HEK293 (cell line): ENCODE results near the gene MGMT.

Experiments
- CTCF ChIA-PET: fragments of 350-600 bp; formaldehyde crosslinking; extraction: SDS; loops from one replicate; lab custom pipeline; 2021; ENCODE audit warnings: antibody characterized with exemption; lab: Yijun Ruan, JAX
- POLR2A ChIA-PET: fragments of 300-600 bp; formaldehyde crosslinking; extraction: SDS; loops from one replicate; lab custom pipeline; 2020; ENCODE audit warnings: antibody characterized with exemption, inconsistent platforms; lab: Yijun Ruan, JAX
- H3K27ac ChIP-seq: fragments of 200-500 bp; sonication (Bioruptor generic); 2 replicates; pipeline ENCODE4 v1.5.1; 2014; ENCODE audit warnings: low read depth, low read length, control low read depth, inconsistent platforms; ENCODE audit errors: extremely low read depth
- H3K36me3 ChIP-seq, 2 experiments: fragments of 200-500 bp in 1 of 2; sonication (Bioruptor generic) in 1 of 2; 1 replicate in 1 of 2; 2 replicates in 1 of 2; pipeline ENCODE4 v1.5.1; 2014 to 2017; ENCODE audit warnings: inconsistent platforms in 2 of 2, low read length in 2 of 2; ENCODE audit not compliant: control insufficient read depth in 2 of 2, insufficient read depth in 1 of 2
- H3K4me1 ChIP-seq: fragments of 200-500 bp; sonication (Bioruptor generic); 2 replicates; pipeline ENCODE4 v1.5.1; 2014; ENCODE audit warnings: mild to moderate bottlenecking, low read length, inconsistent platforms; ENCODE audit not compliant: control insufficient read depth, insufficient read depth
- H3K4me3 ChIP-seq: 2 replicates; pipeline ENCODE4 v1.5.1; 2011; ENCODE audit warnings: low read depth, mild to moderate bottlenecking, control low read depth, low read length, moderate library complexity
- H3K9me3 ChIP-seq: fragments of 200-500 bp; sonication (Bioruptor generic); 2 replicates; pipeline ENCODE4 v1.5.1; 2014; ENCODE audit warnings: low read depth, low read length, inconsistent platforms; ENCODE audit not compliant: control insufficient read depth, insufficient read depth
- EGR2 ChIP-seq: fragments of 450-650 bp; formaldehyde crosslinking; IDR thresholded peaks from 2 replicates; pipeline ENCODE4 v1.5.1; 2016; ENCODE audit warnings: low read depth, missing biosample characterization, missing genetic modification characterization
- GLI2 ChIP-seq: fragments of 450-650 bp; formaldehyde crosslinking; IDR thresholded peaks from 2 replicates; pipeline ENCODE4; 2017; ENCODE audit warnings: missing biosample characterization, missing genetic modification characterization, low read depth, borderline replicate concordance
- OSR2 ChIP-seq: fragments of 450-650 bp; formaldehyde crosslinking; IDR thresholded peaks from 2 replicates; pipeline ENCODE4 v1.5.1; 2016; ENCODE audit warnings: missing biosample characterization, missing genetic modification characterization
- RBAK ChIP-seq: fragments of 450-650 bp; formaldehyde crosslinking; IDR thresholded peaks from 2 replicates; pipeline ENCODE4 v1.5.1; 2016; ENCODE audit warnings: missing biosample characterization, missing genetic modification characterization
- SP2 ChIP-seq: fragments of 450-650 bp; formaldehyde crosslinking; IDR thresholded peaks from 2 replicates; pipeline ENCODE4 v1.5.1; 2016; ENCODE audit warnings: missing biosample characterization, missing genetic modification characterization
- TRIM28 ChIP-seq: IDR thresholded peaks from 2 replicates; pipeline ENCODE4 v1.6.1; 2011; ENCODE audit warnings: low read length, control low read depth, borderline replicate concordance
- ZBTB20 ChIP-seq: fragments of 450-650 bp; formaldehyde crosslinking; IDR thresholded peaks from 2 replicates; pipeline ENCODE4 v1.5.1; 2016; ENCODE audit warnings: missing biosample characterization, missing genetic modification characterization
- ZNF394 ChIP-seq: fragments of 450-650 bp; formaldehyde crosslinking; IDR thresholded peaks from 2 replicates; pipeline ENCODE4 v1.5.1; 2016; ENCODE audit warnings: missing biosample characterization, missing genetic modification characterization, mild to moderate bottlenecking, moderate library complexity, borderline replicate concordance
- ZNF416 ChIP-seq: fragments of 450-650 bp; formaldehyde crosslinking; IDR thresholded peaks from 2 replicates; pipeline ENCODE4 v1.5.1; 2016; ENCODE audit warnings: missing biosample characterization, missing genetic modification characterization
- ZNF48 ChIP-seq: fragments of 450-650 bp; formaldehyde crosslinking; IDR thresholded peaks from 2 replicates; pipeline ENCODE4 v1.5.1; 2016; ENCODE audit warnings: missing biosample characterization, missing genetic modification characterization
- ZNF501 ChIP-seq: fragments of 450-650 bp; formaldehyde crosslinking; IDR thresholded peaks from 2 replicates; pipeline ENCODE4 v1.5.1; 2016; ENCODE audit warnings: missing biosample characterization, missing genetic modification characterization
- ZNF530 ChIP-seq: fragments of 450-650 bp; formaldehyde crosslinking; IDR thresholded peaks from 2 replicates; pipeline ENCODE4 v1.5.1; 2016; ENCODE audit warnings: low read depth, missing biosample characterization, missing genetic modification characterization
- ZNF544 ChIP-seq: fragments of 450-650 bp; formaldehyde crosslinking; IDR thresholded peaks from 2 replicates; pipeline ENCODE4 v1.5.0; 2017; ENCODE audit warnings: missing biosample characterization, missing genetic modification characterization
- ZNF623 ChIP-seq: fragments of 450-650 bp; formaldehyde crosslinking; IDR thresholded peaks from 2 replicates; pipeline ENCODE4 v1.5.1; 2016; ENCODE audit warnings: missing biosample characterization, missing genetic modification characterization
- ZNF830 ChIP-seq: fragments of 450-650 bp; IDR thresholded peaks from 2 replicates; pipeline ENCODE4 v1.5.0; 2018; ENCODE audit warnings: missing biosample characterization, missing genetic modification characterization, low read depth, mild to moderate bottlenecking, moderate library complexity
- ZSCAN30 ChIP-seq: fragments of 450-650 bp; IDR thresholded peaks from 2 replicates; pipeline ENCODE4 v1.5.1; 2018; ENCODE audit warnings: missing biosample characterization, mild to moderate bottlenecking, missing genetic modification characterization, moderate library complexity
- ZXDB ChIP-seq: fragments of 450-650 bp; formaldehyde crosslinking; IDR thresholded peaks from 2 replicates; pipeline ENCODE4 v1.5.1; 2016; ENCODE audit warnings: missing biosample characterization, missing genetic modification characterization
- TF ChIP-seq, protein P1 (sequence below): fragments of 450-650 bp; IDR thresholded peaks from 2 replicates; pipeline ENCODE4 v1.5.1; 2018; ENCODE audit warnings: missing biosample characterization, mild to moderate bottlenecking, missing genetic modification characterization
- TF ChIP-seq, protein P2 (sequence below): fragments of 450-650 bp; formaldehyde crosslinking; IDR thresholded peaks from 2 replicates; pipeline ENCODE4 v1.5.1; 2016; ENCODE audit warnings: missing biosample characterization, missing genetic modification characterization
- TF ChIP-seq, protein P3 (sequence below): fragments of 450-650 bp; formaldehyde crosslinking; IDR thresholded peaks from 2 replicates; pipeline ENCODE4 v1.5.1; 2016; ENCODE audit warnings: missing biosample characterization, missing genetic modification characterization, low read depth

The MGMT gene

DNA sequence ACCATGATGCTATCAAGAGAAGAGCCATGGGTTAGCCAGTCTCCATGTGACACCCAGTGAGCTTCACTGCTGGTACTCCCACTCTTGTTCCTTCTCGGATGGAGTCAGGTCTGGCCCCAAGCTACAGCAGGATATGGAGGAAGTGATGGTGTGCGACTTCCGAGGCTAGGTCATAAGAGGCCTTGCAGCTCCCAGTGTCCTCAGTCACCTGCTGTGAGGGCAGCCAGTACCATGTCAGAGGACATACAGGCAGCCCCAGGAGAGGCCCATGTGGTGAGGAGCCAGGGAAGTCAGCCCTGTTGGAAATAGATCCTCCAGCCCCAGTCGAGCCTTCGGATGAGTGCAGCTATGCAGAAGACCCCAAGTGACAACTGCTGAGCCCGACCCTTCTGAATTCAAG is 260.0 kb downstream of the MGMT start (continued):
- TF ChIP-seq, protein P1, sequence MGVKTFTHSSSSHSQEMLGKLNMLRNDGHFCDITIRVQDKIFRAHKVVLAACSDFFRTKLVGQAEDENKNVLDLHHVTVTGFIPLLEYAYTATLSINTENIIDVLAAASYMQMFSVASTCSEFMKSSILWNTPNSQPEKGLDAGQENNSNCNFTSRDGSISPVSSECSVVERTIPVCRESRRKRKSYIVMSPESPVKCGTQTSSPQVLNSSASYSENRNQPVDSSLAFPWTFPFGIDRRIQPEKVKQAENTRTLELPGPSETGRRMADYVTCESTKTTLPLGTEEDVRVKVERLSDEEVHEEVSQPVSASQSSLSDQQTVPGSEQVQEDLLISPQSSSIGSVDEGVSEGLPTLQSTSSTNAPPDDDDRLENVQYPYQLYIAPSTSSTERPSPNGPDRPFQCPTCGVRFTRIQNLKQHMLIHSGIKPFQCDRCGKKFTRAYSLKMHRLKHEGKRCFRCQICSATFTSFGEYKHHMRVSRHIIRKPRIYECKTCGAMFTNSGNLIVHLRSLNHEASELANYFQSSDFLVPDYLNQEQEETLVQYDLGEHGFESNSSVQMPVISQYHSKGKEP (tag by site-specific recombination) = no peak
- TF ChIP-seq, all 188 proteins: peak for 0

DNA sequence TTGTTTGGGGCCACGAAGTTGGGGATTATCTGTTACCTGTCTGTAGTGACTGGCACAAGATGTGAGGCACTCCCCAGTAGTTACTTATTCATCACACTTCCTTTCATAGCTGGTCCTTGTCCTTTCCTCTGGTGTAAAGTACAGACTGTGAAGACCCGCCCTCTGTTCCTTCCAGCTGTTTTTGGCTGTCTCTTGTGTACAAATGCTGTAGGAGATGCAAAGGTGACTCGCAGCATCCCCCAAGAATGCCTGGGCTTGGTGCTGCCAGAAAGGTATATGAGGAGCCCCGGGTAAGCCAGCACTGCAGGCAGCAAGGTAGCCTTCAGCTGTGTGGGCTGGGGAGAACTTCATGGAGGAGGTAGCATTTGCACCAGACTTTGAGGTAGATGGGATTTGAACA is 260.5 kb downstream of the MGMT start:
- no peak overlapping the region for H3K27ac ChIP-seq
- no peaks in the 10 kb centered on the region for H3K9me3 ChIP-seq
- no peaks in the 10 kb centered on the region for H3K36me3 ChIP-seq
- H3K4me1 ChIP-seq = no peaks in the 10 kb centered on the region
- TF ChIP-seq ZNF501 (tag by site-specific recombination) (no peak), SP2 (tag by site-specific recombination) (no peak), ZNF830 (tag by site-specific recombination) (no peak), ZNF416 (no peak)
- TF ChIP-seq, protein P2, sequence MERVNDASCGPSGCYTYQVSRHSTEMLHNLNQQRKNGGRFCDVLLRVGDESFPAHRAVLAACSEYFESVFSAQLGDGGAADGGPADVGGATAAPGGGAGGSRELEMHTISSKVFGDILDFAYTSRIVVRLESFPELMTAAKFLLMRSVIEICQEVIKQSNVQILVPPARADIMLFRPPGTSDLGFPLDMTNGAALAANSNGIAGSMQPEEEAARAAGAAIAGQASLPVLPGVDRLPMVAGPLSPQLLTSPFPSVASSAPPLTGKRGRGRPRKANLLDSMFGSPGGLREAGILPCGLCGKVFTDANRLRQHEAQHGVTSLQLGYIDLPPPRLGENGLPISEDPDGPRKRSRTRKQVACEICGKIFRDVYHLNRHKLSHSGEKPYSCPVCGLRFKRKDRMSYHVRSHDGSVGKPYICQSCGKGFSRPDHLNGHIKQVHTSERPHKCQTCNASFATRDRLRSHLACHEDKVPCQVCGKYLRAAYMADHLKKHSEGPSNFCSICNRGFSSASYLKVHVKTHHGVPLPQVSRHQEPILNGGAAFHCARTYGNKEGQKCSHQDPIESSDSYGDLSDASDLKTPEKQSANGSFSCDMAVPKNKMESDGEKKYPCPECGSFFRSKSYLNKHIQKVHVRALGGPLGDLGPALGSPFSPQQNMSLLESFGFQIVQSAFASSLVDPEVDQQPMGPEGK = no peak
- TF ChIP-seq, all 188 proteins: peak for 0
- H3K4me3 ChIP-seq = no peak overlapping the region
- CTCF ChIA-PET = no interaction called here
- POLR2A ChIA-PET = no interaction called here

GRCh38 chr10:129728246-129728820 is 261.3 kb downstream of the MGMT start:
- ChIA-PET CTCF (no interaction called here), POLR2A (no interaction called here)
- no peak for TF ChIP-seq ZBTB20 (tag by site-specific recombination)
- no peak for TF ChIP-seq RBAK
- TF ChIP-seq, protein P3, sequence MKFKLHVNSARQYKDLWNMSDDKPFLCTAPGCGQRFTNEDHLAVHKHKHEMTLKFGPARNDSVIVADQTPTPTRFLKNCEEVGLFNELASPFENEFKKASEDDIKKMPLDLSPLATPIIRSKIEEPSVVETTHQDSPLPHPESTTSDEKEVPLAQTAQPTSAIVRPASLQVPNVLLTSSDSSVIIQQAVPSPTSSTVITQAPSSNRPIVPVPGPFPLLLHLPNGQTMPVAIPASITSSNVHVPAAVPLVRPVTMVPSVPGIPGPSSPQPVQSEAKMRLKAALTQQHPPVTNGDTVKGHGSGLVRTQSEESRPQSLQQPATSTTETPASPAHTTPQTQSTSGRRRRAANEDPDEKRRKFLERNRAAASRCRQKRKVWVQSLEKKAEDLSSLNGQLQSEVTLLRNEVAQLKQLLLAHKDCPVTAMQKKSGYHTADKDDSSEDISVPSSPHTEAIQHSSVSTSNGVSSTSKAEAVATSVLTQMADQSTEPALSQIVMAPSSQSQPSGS (tag by site-specific recombination) = no peak
- no peak for TF ChIP-seq EGR2 (tag by site-specific recombination)
- TF ChIP-seq ZSCAN30 (tag by site-specific recombination) = no peak
- TF ChIP-seq OSR2 (tag by site-specific recombination) = no peak
- TF ChIP-seq TRIM28 = no peak
- no peak for TF ChIP-seq ZXDB (tag by site-specific recombination)
- no peak for TF ChIP-seq ZNF530 (tag by site-specific recombination)
- TF ChIP-seq ZNF48 (tag by site-specific recombination) = no peak
- no peak for TF ChIP-seq ZNF623
- no peak for TF ChIP-seq ZNF544 (tag by site-specific recombination)
- TF ChIP-seq ZNF394 (tag by site-specific recombination) = no peak
- TF ChIP-seq GLI2 = no peak

More at GRCh38 chr10:129728246-129728820, 261.3 kb downstream of the MGMT start:
- Histone ChIP-seq H3K9me3 (no peaks in the 10 kb centered on the region), H3K4me1 (no peaks in the 10 kb centered on the region), H3K27ac (no peak overlapping the region), H3K4me3 (no peak overlapping the region), H3K36me3 (no peaks in the 10 kb centered on the region)
